ENCODE measurements around the gene DUSP18.
"Not testable (repeated sequence)": the region's sequence is repeated elsewhere in the genome, so short reads cannot be mapped to it uniquely, and the experiment has no call there.

DUSP18 gene

DNA sequence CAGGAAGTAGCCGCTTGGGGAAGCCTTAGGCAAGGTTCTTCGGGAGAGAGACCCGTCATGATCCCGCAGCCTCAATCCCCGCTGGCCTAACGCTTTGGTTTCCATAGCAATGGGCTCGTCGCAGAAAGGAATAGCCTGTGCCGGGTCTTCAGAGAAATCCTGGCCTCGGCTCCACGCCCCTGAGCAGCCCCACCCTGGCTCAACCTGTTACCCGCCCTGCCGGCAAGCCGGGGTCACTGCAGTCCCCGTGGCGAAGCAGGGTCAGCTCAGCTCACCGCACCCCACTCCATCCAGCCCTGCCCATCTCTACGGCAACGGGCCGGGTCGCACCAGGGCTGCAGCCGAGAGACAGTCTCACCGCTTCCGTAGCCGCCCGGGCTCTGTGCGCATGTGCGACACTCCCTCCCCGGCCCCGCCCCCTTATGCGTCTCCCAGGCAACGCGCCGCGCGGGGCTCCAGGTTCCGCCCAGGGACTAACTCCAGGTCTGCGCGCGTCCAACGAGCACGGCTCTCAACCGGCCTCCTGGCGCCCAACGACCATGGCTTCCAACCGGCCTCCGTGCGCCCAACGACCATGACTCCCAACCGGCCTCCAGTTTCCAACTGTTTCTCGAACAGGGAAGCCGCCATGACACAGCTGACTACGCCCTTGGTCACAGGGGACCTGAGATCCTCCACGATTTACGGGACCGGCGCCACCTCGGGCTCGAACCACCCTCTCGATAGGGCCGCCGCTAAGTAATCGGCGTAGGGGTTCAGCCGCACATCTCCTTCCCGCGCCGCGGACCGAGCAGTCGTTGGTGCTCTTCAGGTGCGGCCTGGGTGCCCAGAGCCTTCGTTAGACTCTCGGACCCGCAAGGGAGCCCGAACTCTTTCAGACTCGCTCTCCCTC is at the start of gene DUSP18:
Gene DUSP18 (minus strand): TSS at position 382 of the 892 bp plus-strand sequence. CDS start 3,872 bp downstream, outside the sequence.
- peak; percentile 89 to 94 for DNase-seq

DNA sequence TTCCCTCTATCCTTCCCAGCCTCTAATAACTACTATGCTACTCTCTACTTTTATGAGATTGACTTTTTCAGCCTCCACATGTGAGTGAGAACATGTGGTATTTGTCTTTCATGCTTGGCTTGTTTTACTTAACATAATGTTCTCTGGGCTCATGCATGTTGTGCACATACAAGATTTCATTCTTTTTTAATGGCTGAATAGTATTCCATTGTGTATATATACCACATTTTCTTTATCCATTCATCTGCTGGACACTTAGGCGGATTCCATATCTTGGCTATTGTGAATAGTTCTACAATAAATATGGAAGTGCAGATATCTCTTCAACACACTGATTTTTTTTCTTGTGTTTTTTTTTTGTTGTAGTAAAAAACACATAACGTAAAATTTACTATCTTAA is 46.4 kb upstream of the DUSP18 start:
- DNase-seq, result no peak

- DNase-seq, result no peak
Measured at GRCh38 chr22:30712094-30712493, 44.4 kb upstream of the DUSP18 start.

GRCh38 chr22:30709980-30710379 is 42.3 kb upstream of the DUSP18 start:
- DNase-seq, result peak; percentile 5 to 38

GRCh38 chr22:30705710-30706651 is 38.3 kb upstream of the DUSP18 start:
- DNase-seq, result no peak

- DNase-seq, result no peak
Measured at GRCh38 chr22:30704978-30705377, 37.3 kb upstream of the DUSP18 start.

GRCh38 chr22:30702856-30703255 is 35.2 kb upstream of the DUSP18 start:
- DNase-seq, result no peak

GRCh38 chr22:30701872-30702271 is 34.2 kb upstream of the DUSP18 start:
- DNase-seq, result no peak

- no peak for DNase-seq
Measured at GRCh38 chr22:30697975-30698374, 30.3 kb upstream of the DUSP18 start.

DNA sequence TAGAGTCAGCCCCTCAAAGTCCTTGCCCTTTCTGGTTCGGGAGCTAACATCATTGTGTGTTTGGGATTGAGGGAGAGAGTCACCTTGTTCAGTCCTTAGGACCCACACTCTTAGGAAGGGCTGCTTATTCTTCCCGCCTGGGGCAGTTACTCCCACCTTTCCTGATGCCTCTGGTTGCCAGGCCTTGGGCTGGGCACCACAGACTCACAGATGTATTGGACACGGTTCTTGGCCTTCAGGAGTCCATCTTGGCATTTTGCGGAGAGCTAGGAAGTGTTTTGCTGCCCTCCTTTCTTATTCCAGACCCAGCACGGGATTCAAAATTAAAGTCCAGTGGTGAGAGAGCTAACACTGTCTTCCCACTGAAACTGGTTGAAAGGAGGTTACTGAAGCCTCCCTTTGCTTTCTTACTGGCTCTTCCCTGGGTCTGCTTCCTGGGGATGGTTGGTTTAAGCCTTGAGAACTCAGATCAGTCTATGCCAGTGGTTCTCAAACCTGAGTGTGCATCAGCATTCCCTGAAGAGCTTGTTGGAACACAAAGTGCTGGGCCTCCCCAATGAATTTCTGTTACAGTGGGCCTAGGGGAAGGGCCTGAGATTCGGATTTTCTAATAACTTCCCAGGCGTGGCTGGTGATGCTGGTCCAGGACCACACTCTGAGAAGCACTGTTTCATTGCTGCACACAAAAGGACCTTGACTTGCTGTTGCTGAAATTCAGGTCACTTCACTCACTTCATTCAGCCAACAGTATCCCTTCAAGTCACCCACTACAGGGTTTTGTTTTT is 28.4 kb upstream of the DUSP18 start:
- no peak for DNase-seq

GRCh38 chr22:30695351-30695851 is 27.7 kb upstream of the DUSP18 start:
- DNase-seq, result no peak

- peak; percentile 16 to 35 for DNase-seq
Measured at GRCh38 chr22:30694640-30695350, 27.1 kb upstream of the DUSP18 start, which contains the start of gene OSBP2. Gene OSBP2 (plus strand): TSS chr22:30694874. CDS start chr22:30694910, 36 bp downstream.

GRCh38 chr22:30694171-30694639 is 26.5 kb upstream of the DUSP18 start:
- peak; percentile 51 to 52 for DNase-seq

DNA sequence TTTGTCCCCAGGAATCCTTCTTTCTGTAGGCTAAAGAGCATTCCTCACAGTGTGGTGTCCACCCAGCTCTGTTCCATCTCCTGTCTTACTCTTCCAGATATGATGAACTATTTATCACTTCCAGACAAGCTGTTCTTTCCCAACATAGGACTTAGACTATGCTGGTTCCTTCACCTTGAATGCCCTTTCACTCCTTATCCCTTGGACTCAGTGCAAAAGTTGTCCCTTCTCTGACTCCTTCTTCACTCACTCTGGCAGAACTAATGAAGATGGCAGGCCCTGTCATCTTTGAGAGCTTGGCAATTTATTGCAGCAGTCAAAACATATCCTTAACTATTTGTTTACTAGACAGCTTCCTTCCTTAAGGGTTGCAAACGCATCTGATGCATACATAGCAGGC is 23.5 kb upstream of the DUSP18 start:
- DNase-seq, result no peak

GRCh38 chr22:30689622-30690021 is 21.9 kb upstream of the DUSP18 start:
- no peak for DNase-seq

DNA sequence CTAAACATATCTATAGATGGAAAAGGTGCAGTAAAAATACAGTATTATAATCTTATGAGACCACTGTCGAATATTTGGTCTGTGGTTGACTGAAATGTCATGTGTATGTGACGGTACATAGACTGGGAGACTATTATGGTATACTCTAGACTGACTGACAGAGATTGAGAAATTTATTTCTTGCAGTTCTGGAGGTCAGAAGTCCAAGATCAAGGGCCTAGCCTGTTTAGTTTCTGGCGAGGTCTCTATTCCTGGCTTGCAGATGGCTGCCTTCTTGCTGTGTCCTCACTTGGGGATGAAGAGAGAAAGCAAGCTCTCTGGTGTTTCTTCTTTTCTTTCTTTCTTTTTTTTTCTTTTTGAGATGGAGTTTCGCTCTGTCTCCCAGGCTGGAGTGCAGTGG is 19.7 kb upstream of the DUSP18 start:
- no peak for DNase-seq

- DNase-seq, result no peak
Measured at GRCh38 chr22:30685178-30685577, 17.5 kb upstream of the DUSP18 start.

DNA sequence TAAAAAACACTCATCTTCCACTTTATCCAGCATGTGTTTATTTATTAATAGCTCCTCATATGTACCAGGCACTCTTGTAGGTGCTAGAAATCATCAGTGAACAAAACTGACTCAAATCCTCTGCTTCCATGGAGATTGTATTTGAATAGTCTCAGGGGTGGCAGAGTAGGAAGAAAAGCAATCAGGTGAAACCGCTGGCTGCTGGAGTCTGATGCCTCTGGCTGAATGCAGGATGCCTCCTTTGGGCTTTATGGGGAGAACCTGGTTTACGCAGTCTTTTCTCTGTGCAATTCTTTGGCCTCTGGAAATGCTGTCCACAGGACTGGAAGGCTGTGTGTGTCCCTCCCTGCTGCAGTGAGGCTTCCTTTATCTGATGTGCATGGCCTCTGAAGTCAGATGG is 14.2 kb upstream of the DUSP18 start:
- no peak for DNase-seq

DNA sequence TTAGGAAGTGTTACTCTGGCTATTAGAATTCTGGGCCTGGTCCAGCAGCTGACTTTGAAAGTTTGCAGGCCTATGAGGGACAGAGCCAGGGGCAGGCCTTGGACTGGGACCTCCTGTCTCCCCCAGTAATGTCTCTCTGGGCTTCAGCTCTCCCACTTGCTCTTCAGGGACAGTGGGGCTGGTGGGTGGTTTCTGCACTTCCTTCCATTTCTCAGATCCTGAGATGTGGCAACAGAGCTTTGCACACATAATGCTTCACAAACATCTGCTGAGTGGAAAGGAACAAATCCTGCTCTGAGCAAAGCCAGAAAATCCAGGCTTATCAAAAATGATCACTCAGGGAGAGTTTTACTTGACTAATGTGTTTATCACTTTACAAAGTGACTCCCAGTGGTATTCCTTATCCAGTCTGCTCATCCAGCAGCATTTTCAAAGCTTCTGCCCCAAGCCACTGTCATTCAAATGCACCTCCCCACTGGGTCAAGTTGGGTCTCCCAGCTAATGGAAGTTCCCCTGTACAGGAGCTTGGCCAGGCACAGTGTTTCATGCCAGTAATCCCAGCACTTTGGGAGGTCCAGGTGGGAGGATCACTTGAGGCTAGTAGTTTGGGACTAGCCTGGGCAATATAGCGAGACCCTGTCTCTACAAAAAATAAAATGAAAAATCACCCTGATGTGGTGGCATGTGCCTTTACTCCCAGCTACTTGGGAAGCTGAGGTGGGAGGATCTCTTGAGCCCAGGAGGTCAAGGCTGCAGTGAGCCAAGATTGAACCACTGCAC is 13.5 kb upstream of the DUSP18 start:
- DNase-seq, result no peak

- not testable (repeated sequence) for DNase-seq
Measured at GRCh38 chr22:30679895-30680690, 12.4 kb upstream of the DUSP18 start.

All from stimulated activated CD4-positive, alpha-beta T cell treated with anti-CD3 and anti-CD28 coated beads, Interleukin-4, amount 100 ng/mL, for 4 hours (primary cell).